Measurements from ENCODE around the gene KRTAP10-3. TPM values are rescaled to one million over a fixed set of nuclear protein-coding genes. Genes with fewer than 3 reads are reported as not detected.
"Not testable (repeated sequence)": the region's sequence is repeated elsewhere in the genome, so short reads cannot be mapped to it uniquely, and the experiment has no call there.

Gene KRTAP10-3
- polyA plus RNA-seq, 1 of the 3 experiments (the other 2 are of a cell fraction) = not detected

GRCh38 chr21:44550285-44550684, 8.3 kb downstream of the KRTAP10-3 start:
- H3K4me2 ChIP-seq; H3K9me2 ChIP-seq; H3K36me3 ChIP-seq (replicated peaks in 1 of 2; ENCODE audit: control insufficient read depth in 1 of 2, insufficient read depth in 2 of 2, low read length in 1 of 2); DNase-seq; CTCF ChIA-PET; H3K79me2 ChIP-seq (ENCODE audit: insufficient read depth); H3K9me3 ChIP-seq; H4K20me1 ChIP-seq (ENCODE audit: insufficient read depth); H3K4me1 ChIP-seq (ENCODE audit: control insufficient read depth in 1 of 2, insufficient read depth in 2 of 2, low read depth in 1 of 2, low read length in 1 of 2); H3F3A ChIP-seq (replicated peaks; ENCODE audit: insufficient read depth); H3K27ac ChIP-seq (ENCODE audit: low read depth in 2 of 2, low read length in 1 of 2); H2AFZ ChIP-seq (ENCODE audit: low read depth); H3K4me3 ChIP-seq (ENCODE audit: low read depth in 2 of 2, low read length in 1 of 2); H3K9ac ChIP-seq: not testable (repeated sequence)
- peaks cover 38% of the 10 kb centered on the region for H3K27me3 ChIP-seq (ENCODE audit: insufficient read depth)
- POLR2A ChIA-PET = interaction anchor here (0.6 kb wide), 1 partner anchor 25 kb away, joined by 3 read pairs; no protein-coding TSS in a partner anchor
- 42% methylated on average over 10 of the region's 17 CpGs for WGBS (ENCODE audit: low lambda C conversion rate)

GRCh38 chr21:44549525-44550211, 8.9 kb downstream of the KRTAP10-3 start:
- no peaks in the 10 kb centered on the region for H4K20me1 ChIP-seq (ENCODE audit: insufficient read depth)
- no peaks in the 10 kb centered on the region for H3K9me3 ChIP-seq
- H3K9me2 ChIP-seq = no peaks in the 10 kb centered on the region
- H3K36me3 ChIP-seq (replicated peaks in 1 of 2; ENCODE audit: control insufficient read depth in 1 of 2, insufficient read depth in 2 of 2, low read length in 1 of 2) = no peaks in the 10 kb centered on the region
- no peak overlapping the region for H3K9ac ChIP-seq
- no peaks in the 10 kb centered on the region for H3F3A ChIP-seq (replicated peaks; ENCODE audit: insufficient read depth)
- no peaks in the 10 kb centered on the region for H3K4me1 ChIP-seq (ENCODE audit: control insufficient read depth in 1 of 2, insufficient read depth in 2 of 2, low read depth in 1 of 2, low read length in 1 of 2)
- H3K79me2 ChIP-seq (ENCODE audit: insufficient read depth) = no peaks in the 10 kb centered on the region
- 45% methylated on average over 14 of the region's 25 CpGs for WGBS (ENCODE audit: low lambda C conversion rate)
- DNase-seq = no peak
- no peak overlapping the region for H2AFZ ChIP-seq (ENCODE audit: low read depth)
- H3K27me3 ChIP-seq (ENCODE audit: insufficient read depth) = peaks cover 31% of the 10 kb centered on the region
- no peak overlapping the region for H3K4me2 ChIP-seq
- CTCF ChIA-PET = interaction anchor here (1.0 kb wide), 1 partner anchor 40 kb away, joined by 3 read pairs; no protein-coding TSS in a partner anchor
- H3K4me3 ChIP-seq (ENCODE audit: low read depth in 2 of 2, low read length in 1 of 2) = no peak overlapping the region
- POLR2A ChIA-PET = no interaction called here
- TF ChIP-seq CTCF (IDR thresholded peaks at IDR 0.05) (no peak), FOSL2 (IDR thresholded peaks at IDR 0.05; ENCODE audit: borderline replicate concordance, low read depth) (no peak), NRF1 (IDR thresholded peaks at IDR 0.05; ENCODE audit: low read depth, low read length) (no peak), NFIC (IDR thresholded peaks at IDR 0.05; ENCODE audit: borderline replicate concordance) (no peak), GABPA (IDR thresholded peaks at IDR 0.05; ENCODE audit: low read depth) (no peak), RFX5 (IDR thresholded peaks at IDR 0.05; ENCODE audit: low read length) (no peak), TAF1 (IDR thresholded peaks at IDR 0.05; ENCODE audit: borderline replicate concordance, low read depth, low read length) (no peak), CHD2 (IDR thresholded peaks at IDR 0.05; ENCODE audit: low read length, partially characterized antibody) (no peak), ELF1 (IDR thresholded peaks at IDR 0.05) (no peak), RCOR1 (IDR thresholded peaks at IDR 0.05; ENCODE audit: low read length) (no peak), FOXM1 (IDR thresholded peaks at IDR 0.05; ENCODE audit: low read depth) (no peak), MEF2A (IDR thresholded peaks at IDR 0.05; ENCODE audit: borderline replicate concordance, low read depth) (no peak)
- H3K27ac ChIP-seq (ENCODE audit: low read depth in 2 of 2, low read length in 1 of 2) = no peak overlapping the region

Data from SK-N-SH (cell line).